Measurements from ENCODE around the gene ARMC9.
"Not testable (repeated sequence)": the region's sequence is repeated elsewhere in the genome, so short reads cannot be mapped to it uniquely, and the experiment has no call there.

ARMC9 gene

DNA sequence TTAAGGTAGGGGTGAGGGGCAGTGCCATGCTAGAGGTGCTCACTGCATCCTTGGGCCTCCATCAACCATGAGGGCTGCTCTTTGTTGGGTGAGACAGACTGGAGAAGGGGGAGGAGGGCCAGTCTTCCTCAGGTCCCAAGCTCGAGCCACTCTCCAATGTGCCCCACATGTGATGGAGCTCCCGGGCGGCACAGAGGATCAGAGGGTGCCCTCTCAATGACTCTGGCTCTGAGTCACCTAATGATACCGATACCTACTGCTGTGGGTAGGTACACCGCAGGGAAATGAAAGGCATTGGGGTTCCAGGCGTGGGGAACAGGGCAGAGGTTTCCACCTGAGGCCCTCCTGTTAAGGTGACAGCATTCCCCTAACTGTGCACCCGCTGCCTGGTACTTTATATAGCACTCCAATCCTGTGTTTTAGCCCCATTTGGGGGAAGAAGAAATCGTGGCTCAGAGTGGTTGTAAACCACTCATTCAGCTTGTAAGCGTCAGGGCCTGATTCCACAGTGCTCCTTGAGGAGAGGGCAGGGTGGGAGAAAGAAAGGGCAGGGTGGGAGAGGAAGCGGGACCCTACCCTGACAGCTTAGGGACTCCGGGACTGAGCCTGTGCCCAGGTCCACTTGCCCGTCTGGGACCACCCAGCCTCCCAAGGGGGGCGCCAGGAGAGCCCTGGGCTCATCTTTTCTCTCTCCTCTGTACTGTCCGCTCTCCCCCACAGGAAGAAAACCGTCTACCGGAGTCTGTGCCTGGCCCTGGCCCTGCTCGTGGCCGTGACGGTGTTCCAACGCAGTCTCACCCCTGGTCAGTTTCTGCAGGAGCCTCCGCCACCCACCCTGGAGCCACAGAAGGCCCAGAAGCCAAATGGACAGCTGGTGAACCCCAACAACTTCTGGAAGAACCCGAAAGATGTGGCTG is 198.8 kb downstream of the ARMC9 start:
- no peak for DNase-seq (ENCODE audit: low read depth in 2 of 2)

DNA sequence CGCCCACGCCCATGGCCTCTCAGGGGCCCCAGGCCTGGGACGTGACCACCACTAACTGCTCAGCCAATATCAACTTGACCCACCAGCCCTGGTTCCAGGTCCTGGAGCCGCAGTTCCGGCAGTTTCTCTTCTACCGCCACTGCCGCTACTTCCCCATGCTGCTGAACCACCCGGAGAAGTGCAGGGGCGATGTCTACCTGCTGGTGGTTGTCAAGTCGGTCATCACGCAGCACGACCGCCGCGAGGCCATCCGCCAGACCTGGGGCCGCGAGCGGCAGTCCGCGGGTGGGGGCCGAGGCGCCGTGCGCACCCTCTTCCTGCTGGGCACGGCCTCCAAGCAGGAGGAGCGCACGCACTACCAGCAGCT is 199.5 kb downstream of the ARMC9 start:
- DNase-seq (ENCODE audit: low read depth in 2 of 2), result no peak

DNA sequence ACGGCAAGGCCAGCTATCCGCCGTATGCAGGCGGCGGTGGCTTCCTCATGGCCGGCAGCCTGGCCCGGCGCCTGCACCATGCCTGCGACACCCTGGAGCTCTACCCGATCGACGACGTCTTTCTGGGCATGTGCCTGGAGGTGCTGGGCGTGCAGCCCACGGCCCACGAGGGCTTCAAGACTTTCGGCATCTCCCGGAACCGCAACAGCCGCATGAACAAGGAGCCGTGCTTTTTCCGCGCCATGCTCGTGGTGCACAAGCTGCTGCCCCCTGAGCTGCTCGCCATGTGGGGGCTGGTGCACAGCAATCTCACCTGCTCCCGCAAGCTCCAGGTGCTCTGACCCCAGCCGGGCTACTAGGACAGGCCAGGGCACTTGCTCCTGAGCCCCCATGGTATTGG is 200.2 kb downstream of the ARMC9 start:
- no peak for DNase-seq (ENCODE audit: low read depth in 2 of 2)

DNA sequence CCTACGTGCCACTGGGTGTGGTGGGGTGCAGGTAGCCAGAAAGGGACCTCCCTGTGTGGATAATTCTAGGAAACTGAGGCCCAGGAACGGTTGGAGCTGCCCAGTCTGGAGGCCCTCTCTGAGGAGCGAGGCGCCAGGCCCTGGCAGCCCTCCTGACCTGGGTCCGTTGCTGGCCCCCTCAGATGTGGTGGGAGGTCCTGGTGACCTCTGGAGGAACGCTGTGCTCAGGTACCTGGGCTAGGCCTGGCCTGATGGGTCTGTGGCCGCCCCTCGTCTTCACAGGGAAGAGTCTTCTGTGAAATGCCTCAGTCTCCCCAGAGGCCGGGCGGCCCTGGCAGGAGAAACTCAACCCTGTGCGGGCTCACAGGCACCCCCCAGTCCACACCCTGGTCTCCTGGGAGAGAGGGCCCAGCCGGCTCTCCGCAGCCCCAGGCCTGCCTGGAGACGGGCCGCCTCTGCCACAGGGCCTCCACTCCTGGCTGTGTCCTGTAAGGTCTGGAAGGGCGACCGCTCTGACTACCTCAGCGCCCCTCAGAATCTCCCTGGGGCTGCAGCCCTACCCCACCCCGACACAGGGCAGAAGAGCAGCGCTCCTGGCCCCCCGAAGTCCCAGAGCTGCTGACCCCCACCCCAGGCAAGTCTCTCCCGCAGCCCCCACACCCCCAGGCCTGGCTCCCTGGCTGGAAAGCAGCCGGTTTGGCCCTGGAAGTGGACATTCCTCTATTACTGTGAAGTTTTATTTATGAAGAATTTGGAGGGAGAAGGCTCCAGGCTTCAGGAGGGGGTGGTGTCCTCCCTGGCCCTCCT is 200.8 kb downstream of the ARMC9 start:
- DNase-seq (ENCODE audit: low read depth in 2 of 2), result no peak

DNA sequence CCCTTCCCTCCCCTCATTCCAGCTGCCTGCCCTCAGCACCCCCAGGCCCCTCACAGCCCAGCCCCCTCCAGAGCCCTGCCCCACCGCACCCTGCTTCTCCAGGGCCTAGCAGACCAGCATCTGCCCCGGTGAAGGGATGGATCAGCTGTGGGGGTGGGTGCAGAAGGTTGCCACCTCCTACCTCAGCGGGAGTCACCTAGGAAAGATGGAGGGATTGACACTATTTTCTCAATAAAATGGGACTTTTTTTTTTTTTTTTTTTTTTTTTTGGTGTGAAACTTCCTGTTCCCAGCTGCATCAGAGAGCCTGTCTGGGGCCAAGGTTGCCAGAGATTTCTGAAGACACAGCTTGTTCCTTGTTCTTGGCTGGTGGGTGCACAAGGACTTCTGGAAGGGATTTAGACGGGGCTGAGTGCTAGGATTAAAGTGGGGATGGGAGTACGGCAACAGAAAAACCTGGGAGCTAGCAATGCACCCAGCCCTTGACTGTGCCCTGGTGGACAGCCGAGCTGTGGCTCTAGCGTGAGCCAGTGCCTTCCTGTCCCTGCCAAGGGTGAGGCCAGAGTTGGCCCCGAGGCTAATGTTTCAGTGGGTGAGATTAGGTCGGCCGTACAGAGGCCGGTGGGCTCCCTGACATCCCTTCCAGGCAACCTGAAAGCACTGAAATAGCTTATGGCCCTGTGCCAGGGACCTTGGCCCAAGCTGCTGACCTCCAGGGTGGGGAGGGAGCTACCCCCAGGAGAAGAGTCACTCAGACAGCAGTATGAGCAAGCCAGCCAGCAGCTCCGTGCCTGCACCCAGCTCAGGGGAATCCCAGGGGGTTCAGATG is 201.6 kb downstream of the ARMC9 start:
- no peak for DNase-seq (ENCODE audit: low read depth in 2 of 2)

DNA sequence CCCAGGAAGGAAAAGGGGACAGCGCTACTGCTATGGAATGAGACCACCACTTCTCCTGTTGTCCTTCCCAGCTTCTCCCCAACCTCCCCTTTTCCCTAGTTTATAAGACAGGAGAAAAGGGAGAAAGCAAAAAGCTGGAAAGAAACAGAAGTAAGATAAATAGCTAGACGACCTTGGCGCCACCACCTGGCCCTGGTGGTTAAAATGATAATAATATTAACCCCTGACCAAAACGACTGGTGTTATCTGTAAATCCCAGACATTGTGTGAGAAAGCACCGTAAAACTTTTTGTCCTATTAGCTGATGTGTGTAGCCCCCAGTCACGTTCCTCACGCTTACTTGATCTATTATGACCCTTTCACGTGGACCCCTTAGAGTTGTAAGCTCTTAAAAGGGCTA is 202.2 kb downstream of the ARMC9 start:
- not testable (repeated sequence) for DNase-seq (ENCODE audit: low read depth in 2 of 2)

DNA sequence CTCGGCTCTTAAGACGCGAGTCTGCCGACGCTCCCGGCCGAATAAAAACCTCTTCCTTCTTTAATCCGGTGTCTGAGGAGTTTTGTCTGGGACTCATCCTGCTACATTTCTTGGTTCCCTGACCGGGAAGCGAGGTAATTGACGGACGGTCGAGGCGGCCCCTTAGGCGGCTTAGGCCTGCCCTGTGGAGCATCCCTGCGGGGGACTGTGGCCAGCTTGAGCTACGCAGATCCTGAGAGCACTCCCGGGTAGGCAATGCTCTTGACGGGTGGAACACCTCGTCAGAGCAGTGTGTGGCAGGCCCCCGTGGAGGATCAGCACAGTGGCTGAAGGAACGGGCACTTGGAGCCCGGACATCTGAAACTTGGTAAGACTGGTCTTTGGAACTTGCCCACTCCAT is 202.7 kb downstream of the ARMC9 start:
- not testable (repeated sequence) for DNase-seq (ENCODE audit: low read depth in 2 of 2)

DNA sequence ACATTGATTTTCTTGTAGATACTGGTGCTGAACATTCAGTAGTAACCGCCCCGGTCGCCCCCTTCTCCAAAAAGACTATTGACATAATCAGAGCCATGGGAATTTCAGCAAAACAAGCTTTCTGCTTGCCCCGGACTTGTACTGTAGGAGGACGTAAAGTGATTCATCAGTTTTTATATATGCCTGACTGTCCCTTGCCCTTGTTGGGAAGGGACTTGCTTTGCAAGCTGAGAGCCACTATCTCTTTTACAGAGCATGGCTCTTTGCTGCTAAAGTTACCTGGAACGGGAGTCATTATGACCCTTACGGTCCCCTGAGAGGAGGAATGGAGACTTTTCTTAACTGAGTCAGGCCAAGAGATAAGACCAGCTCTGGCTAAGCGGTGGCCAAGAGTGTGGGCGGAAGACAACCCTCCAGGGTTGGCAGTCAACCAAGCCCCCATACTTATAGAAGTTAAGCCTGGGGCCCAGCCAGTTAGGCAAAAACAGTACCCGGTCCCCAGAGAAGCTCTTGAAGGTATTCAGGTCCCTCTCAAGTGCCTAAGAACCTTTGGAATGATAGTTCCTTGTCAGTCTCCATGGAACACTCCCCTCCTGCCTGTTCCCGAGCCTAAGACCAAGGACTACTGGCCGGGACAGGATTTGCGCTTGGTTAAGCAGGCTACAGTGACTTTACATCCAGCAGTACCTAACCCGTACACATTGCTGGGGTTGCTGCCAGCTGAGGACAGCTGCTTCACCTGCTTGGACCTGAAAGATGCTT is 205.2 kb downstream of the ARMC9 start:
- not testable (repeated sequence) for DNase-seq (ENCODE audit: low read depth in 2 of 2)

DNA sequence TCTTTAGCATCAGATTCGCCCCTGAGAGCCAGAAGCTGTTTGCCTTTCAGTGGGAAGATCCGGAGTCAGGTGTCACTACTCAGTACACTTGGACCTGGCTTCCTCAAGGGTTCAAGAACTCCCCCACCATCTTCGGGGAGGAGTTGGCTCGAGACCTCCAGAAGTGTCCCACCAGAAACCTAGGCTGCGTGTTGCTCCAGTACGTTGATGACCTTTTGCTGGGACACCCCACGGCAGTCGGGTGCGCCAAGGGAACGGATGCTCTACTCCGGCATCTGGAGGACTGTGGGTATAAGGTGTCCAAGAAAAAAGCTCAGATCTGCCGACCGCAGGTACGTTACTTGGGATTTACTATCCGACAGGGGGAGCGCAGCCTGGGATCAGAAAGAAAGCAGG is 205.8 kb downstream of the ARMC9 start:
- not testable (repeated sequence) for DNase-seq (ENCODE audit: low read depth in 2 of 2)

DNA sequence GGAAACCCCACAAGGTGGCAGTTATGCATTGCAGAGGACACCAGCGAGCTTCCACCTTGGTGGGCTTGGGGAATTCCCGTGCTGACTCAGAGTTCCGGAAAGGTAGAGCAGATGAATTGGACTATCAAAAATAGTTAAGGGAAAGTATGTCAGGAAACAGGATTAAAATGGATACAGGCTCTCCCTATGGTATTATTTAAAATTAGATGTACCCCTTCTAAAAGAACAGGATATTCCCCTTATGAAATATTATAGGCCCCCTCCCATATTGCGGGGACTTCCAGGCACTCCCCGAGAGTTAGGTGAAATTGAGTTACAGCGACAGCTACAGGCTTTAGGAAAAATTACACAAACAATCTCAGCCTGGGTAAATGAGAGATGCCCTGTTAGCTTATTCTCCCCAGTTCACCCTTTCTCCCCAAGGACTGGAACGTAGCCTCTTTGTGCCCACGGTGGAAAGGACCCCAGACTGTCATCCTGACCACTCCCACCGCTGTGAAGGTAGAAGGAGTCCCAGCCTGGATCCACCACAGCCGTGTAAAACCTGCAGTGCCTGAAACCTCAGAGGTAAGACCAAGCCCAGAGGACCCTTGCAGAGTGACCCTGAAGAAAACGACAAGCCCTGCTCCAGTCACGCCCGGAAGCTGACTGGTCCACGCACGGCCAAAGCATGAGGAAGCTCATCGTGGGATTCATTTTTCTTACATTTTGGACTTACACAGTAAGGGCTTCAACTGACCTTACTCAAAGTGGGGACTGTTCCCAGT is 207.4 kb downstream of the ARMC9 start:
- DNase-seq (ENCODE audit: low read depth in 2 of 2), result not testable (repeated sequence)

DNA sequence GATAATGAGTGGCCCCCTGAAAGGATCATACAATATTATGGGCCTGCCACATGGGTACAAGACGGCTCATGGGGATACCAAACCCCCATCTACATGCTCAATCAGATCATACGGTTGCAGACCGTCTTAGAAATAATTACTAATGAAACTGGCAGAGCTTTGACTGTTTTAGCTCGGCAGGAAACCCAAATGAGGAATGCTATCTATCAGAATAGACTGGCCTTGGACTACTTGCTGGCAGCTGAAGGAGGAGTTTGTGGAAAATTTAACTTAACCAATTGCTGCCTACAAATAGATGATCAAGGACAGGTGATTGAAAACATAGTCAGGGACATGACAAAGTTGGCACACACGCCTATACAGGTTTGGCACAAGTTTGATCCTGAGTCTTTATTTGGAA is 209.3 kb downstream of the ARMC9 start:
- not testable (repeated sequence) for DNase-seq (ENCODE audit: low read depth in 2 of 2)

DNA sequence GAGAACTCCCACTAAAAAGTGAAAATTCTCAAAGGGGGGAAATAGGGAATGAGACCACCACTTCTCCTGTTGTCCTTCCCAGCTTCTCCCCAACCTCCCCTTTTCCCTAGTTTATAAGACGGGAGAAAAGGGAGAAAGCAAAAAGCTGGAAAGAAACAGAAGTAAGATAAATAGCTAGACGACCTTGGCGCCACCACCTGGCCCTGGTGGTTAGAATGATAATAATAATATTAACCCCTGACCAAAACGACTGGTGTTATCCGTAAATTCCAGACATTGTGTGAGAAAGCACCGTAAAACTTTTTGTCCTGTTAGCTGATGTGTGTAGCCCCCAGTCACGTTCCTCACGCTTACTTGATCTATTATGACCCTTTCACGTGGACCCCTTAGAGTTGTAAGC is 209.9 kb downstream of the ARMC9 start:
- not testable (repeated sequence) for DNase-seq (ENCODE audit: low read depth in 2 of 2)

DNA sequence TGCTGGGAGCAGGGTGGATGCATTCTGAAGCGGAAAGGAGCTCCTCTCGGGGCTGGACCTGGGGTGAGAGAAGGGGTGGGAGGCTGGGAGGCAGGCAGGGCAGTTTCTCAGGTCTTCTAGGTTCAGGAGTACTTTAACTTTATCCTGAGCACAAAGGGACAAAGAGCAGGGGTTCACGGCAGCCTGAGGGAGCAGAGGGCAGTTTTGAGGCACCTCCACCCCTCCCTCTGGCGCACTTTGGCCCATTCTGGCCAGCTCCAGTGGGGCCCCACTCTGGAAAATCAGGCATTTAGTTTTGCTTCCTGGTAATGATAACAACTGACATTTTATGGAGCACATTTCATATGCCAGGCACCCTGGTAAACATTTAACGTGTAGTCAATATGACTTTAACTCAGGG is 211.3 kb downstream of the ARMC9 start:
- DNase-seq (ENCODE audit: low read depth in 2 of 2), result no peak

DNA sequence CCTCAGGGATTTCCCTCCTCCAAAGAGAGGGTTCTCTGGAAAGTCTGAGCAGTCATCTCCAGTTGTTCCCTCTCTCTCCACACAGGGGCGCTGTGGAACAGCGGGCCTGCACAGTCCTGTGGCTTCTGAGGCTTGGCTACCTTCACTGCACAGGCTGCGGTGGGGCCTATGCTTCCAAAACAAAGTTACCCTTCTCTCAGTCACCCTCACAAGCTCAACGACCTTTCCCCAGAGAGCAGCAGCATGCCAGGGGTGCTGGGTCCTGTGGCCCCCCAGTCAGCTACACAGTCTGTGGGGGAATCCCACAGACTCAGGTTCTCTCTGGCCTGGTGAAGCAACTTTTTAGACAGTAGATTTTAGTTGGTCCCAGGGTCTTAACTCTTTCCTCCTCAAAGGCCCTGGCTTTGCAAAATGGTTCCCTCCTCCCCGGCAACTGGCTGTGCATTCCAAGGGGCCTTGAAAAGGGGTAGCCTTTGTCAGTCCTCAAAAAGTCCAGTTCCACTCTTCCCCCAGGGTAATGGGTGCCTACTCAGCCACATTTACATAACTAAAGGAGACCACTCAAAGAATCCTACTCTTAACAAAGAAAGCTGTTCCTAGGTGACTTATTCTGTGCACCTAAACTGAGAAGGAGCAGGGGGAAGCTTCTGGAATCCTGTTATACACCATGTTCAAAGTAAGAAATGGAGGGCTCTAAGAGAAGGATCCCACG is 212.0 kb downstream of the ARMC9 start:
- no peak for DNase-seq (ENCODE audit: low read depth in 2 of 2)

DNA sequence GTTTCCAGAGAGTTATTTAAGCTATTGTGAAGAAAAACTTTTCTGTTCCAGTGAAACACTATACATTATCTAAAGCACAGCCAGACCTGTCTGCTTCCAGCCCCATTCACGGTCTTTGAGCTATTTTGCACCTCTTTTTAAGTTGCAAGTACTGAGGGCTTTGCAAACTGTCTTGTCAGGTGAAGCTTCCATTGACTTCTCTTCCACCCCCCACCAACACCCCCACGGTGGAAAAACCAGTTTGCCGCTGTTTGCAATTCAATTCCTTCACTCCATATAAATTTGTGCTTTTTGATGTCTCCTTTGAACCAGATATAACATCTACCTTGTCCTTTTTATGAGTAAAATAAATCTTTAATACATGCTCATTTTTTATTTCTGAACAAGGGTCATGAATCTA is 212.8 kb downstream of the ARMC9 start:
- DNase-seq (ENCODE audit: low read depth in 2 of 2), result no peak

DNA sequence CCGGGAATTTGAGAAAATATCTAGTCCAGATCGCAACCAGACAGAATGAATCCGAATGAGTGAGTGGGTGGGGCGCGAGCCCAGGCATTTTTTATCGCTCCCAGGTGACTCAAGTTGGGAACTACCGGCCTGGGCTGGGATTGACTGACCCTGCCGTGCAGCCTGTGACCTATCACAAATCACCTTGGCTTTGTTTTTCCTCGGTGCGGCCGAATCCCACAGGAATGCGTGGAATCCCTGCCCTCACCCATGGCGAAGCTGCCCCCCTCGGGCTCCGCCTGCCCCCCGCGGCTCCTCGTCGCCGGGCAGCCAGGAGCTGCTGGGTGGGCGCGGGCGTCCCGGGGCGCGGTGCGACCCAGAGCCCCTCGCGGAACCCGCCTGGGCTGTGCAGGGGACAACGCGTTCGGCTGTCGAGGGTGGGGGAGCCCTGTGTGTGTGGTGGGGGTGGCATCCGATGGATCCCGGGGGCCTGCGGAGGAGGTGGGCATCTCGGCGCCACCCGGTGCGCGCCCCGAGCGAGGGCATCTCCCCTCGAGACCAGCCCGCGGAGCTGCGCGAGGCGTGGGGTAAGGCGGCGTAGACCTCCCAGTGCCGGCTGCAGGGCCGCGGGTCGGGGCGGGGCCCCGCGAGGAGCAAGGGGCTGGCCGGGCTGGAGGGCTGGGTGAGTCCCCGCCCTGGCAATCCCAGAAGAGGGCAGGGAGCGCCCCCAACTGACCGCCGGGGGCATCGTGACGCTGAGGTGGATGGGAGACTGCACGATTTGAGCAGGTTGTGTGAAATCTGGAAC is 213.6 kb downstream of the ARMC9 start:
- DNase-seq (ENCODE audit: low read depth in 2 of 2), result peak; percentile 52 to 69

DNA sequence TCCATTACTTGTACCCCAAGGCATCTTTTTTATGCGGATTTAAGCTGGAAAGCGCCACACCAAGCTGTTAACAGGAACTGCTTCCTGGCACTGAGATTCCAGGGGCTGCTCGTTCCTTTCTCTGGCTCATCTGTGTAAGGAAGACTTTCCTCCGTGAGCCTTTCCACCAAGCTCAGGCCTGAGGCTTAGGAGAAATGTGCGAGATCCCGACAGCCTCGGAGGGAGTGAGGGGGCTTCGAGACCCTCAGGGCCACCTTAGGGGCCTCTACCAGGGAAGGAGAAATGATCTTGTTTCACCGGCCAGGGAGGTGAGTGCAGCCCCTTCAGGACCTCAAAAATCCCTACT is 214.2 kb downstream of the ARMC9 start:
- no peak for DNase-seq (ENCODE audit: low read depth in 2 of 2)

DNA sequence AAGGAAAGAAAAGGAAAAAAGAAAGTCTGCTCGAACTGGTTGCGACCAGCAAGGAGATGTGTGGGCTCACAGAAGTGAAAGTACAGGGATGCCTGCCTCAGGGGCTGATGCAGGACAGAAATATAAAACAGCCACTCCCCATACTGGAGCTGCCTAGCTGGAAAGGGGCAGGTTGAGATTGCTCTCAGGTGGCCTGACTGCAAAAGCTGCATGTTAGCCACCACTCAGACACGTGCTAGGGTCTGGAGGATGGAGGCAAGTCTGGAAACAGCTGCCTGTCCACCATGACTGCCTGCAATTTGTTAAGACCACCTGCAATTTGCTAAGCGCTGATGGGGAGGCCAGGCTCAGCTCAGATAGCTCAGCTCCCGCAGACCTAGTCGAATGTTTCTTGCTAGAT is 215.0 kb downstream of the ARMC9 start:
- DNase-seq (ENCODE audit: low read depth in 2 of 2), result no peak

DNA sequence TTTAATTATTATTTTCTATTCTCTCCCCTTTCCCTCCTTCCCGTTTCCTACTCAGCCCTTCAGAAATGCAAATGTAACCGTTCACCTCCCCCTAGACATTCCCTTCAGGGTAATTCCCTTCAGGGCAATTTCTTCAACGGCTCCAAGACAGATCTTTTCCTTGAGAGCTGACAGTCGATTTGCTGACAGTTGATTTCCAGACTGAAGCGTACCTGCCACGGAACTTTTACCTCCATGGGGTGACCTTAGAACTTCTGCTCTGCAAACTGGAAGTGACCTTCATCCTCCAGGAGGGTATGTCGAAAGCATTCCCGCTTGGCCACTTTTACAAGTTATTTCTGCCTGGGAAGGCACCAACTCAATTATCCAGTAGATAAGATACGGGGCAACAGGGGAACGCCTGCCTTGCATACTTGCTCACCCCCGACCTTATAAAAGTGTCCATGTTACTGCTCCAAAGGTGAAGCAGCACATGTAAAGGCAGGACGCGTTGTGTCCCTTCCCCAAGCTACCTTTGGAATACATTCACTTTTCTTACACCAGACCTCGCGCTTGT is 215.6 kb downstream of the ARMC9 start:
- DNase-seq (ENCODE audit: low read depth in 2 of 2), result no peak

Data from activated CD4-positive, alpha-beta T cell treated with anti-CD3 and anti-CD28 coated beads for 24 hours (primary cell).